NCI-H748 treated with DMSO at 0.1 percent for 48 hours (cell line): ENCODE data around the gene ZNF626.
"Not testable (repeated sequence)": the region's sequence is repeated elsewhere in the genome, so short reads cannot be mapped to it uniquely, and the experiment has no call there.

Experiments
- DNase-seq: peaks from one replicate; lab custom pipeline; 2025; lab: John Stamatoyannopoulos, UW

ZNF626 gene

GRCh38 chr19:20661150-20661819 is at the start of gene ZNF626:
Gene ZNF626 (minus strand): TSS chr19:20661571. CDS start chr19:20661446, 125 bp downstream.
- peak; percentile 80 for DNase-seq

GRCh38 chr19:20669263-20669662 is 7.9 kb upstream of the ZNF626 start:
- DNase-seq, result no peak

DNA sequence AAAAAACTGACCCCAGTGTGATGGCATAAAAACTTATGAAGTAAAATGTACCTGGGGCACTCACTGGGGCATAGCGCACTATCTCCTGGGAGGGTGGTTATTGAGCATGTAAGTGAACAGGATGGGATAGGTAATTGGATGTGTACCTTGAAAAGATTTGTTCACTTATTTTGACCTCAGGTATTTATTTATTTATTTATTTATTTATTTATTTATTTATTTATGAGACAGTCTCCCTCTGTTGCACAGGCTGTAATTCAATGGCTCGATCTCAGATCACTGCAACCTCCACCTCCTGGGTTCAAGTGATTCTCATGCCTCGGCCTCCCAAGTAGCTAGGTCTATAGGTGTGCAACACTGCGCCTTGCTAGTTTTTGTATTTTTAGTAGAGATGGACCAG is 5.9 kb upstream of the ZNF626 start:
- DNase-seq, result no peak

DNA sequence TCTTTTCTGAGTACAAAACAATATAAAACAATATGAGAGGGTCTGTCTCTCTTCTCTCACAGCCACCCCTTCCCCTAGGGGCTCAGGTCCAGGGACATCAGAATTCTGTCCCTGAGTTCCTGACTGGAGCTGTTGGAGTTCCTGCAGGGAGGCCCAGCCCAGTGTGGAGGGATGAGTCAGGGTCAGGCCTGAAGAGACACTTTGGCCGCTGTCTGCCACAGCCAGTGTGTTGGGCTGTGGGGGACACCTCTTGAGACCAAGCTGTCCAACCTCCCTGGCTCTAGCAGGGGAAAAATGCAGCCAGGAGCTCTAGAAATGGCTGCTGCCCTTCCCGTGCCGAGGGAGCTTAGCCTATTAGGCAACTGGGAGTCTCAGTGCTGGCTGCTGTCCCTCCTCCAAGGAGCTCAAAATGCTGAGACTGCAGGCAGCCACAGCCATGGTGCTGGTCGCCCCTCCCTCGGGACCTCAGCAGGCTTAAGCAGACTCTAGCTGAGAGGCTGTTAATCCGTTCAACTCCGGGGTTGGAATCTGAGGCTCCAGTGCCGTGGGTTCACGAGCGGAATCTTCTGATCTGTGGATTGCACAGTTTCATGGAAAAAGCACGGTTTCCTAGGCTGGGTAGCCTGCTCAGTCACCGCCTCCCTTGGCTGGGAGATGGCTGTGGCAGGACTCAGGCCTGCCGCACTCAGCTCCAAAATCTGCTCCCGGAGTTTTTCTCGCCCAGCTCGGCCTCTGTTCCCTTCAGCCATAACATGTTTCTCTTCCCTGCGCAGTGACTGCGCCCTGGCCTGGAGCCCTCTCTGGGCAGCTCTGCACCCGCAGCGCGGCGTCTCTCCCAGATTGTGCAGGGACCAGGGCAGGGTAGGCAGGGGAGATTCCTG is 3.8 kb upstream of the ZNF626 start:
- DNase-seq, result no peak

DNA sequence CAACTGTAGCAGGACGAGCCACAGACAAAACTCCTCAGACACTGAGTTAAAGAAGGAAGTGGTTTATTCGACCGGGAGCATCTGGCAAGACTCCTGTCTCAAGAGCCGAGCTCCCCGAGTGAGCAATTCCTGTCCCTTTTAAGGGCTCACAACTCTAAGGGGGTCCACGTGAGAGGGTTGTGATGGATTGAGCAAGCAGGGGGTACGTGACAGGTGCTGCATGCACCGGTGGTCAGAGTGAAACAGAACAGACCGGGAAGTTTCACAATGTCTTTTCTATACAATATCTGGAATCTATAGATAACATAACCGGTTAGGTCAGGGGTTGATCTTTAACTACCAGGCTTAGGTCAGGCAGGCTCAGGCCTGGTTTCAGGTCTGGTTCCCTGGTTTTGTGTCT is 3.1 kb upstream of the ZNF626 start:
- not testable (repeated sequence) for DNase-seq

DNA sequence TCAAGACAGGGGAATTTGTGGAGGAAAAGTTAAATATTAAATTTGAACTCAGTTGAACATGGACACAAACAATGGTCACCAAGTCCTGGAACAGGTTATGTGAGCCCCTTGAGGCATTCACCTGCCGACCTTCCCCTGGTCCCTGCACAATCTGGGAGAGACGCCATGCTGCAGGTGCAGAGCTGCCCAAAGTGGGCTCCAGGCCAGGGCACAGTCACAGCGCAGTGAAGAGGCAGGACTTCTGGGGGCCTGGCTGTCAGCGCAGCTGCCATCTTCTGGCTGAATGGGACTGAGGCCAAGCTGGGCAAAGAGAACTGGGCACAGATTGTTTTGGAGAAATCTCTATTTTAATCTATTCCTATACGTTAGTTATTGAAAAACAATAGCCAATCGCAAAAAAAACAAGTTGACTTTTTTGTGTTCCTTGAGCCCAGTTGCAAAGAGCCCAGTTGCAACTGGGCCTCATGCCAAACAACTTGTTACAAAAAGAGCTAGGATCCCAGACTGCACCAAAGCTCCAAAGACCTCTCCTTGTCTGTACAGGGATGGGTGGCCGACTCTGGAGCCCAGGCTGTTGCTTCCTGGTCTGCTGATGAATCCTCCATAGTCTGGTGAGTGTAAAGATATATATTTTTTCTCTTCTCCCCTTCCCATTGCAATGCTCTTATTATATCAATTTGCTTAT is 1.2 kb upstream of the ZNF626 start:
- DNase-seq, result no peak

GRCh38 chr19:20660473-20661140 is 764 bp downstream of the ZNF626 start:
- DNase-seq, result no peak

DNA sequence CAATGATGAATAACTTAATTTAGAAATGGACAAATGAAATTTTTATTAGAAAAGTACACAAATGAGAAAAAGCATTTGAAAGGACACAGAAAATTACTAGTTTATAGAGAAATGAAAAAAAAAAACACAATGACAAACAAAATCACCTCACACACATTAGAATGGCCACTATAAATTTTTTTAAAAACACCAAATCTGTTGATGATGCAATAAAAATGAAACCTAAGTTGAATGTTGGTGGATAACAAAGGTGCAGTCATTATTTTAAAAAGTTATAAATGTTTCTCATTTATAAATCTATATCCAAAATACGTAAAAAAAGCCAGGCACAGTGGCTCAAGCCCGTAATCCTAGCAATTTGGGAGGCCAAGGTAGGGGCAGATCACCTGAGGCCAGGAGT is 20.8 kb downstream of the ZNF626 start:
- no peak for DNase-seq

- no peak for DNase-seq
These were observed 21.3 kb downstream of the ZNF626 start for GRCh38 chr19:20640023-20640422.

- not testable (repeated sequence) for DNase-seq
These were observed 36.8 kb downstream of the ZNF626 start for GRCh38 chr19:20624560-20624959.

DNA sequence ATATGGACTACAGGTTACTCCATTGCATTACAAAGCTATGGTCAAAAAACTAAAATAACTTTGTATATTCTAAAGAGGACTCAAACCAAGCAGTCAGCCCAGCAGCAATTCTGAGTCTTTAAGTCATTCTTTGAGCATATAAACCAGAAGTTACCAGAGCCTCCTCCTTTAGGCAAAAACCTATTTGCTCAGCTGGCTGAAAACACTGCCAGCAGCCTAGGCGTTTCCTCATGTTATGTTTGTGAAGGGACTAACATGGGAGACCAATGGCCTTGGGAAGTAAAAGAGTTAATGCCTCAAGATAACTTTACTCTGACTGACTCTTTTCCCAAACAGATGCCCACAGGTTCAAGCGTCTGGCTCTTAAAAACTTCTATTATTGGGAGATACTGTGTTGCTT is 45.3 kb downstream of the ZNF626 start:
- DNase-seq, result no peak

GRCh38 chr19:20614971-20615370 is 46.4 kb downstream of the ZNF626 start:
- DNase-seq, result not testable (repeated sequence)

- no peak for DNase-seq
These were observed 48.6 kb downstream of the ZNF626 start for GRCh38 chr19:20612711-20613316.

DNA sequence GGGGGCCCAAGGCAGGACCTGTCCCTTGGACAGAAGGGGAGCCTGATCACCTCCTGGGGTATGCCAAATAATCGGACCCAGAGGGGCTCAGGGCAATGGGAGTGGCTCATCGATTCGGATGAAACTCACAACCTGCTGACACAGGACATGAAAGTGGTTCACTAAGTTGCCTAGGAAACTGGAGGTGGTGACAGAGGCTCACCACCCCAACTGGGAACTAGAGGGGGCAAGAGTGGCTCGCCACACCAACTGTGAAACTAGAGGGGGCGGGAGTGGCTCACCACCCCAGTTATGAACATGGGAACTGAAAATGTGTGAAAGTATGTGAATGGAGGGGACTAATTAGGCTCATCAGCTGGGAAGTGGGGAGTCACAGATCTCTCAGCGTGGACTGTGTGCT is 49.5 kb downstream of the ZNF626 start:
- DNase-seq, result no peak

- no peak for DNase-seq
These were observed 53.4 kb downstream of the ZNF626 start for GRCh38 chr19:20607943-20608342.
